ENCODE data around the gene STARD9.

Gene STARD9

DNA sequence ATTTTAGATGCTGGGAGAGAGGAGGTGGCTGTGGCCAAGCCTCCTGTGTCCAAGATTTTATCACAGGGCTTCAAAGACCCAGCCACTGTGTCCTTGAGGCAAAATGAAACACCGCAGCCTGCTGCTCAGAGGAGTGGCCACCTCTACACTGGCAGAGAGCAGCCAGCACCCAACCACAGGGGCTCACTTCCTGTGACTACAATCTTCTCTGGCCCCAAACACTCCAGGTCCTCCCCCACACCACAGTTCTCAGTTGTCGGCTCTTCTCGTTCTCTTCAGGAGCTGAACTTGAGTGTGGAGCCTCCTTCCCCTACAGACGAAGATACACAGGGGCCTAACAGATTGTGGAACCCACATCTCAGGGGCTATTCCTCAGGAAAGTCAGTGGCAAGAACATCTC is 115.9 kb downstream of the STARD9 start:
- no peaks in the 10 kb centered on the region for H3K27me3 Mint-ChIP-seq
- H3K9me3 Mint-ChIP-seq (ENCODE audit: low read depth): no peaks in the 10 kb centered on the region
- no peak overlapping the region for H3K4me3 Mint-ChIP-seq
- no peaks in the 10 kb centered on the region for H3K4me1 Mint-ChIP-seq (ENCODE audit: low read depth)
- no peak overlapping the region for H3K27ac Mint-ChIP-seq
- peaks cover 4% of the 10 kb centered on the region for H3K36me3 Mint-ChIP-seq

DNA sequence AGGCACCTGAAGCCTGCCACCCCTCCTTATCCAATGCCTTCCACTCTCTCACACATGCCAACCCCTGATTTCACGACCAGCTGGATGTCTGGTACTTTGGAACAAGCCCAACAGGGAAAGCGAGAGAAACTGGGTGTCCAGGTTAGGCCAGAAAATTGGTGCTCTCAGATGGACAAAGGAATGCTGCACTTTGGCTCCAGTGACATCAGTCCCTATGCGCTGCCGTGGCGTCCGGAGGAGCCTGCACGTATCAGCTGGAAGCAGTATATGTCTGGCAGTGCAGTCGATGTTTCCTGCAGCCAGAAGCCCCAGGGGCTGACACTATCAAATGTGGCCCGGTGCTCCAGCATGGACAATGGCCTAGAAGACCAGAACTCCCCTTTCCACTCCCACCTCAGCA is 116.4 kb downstream of the STARD9 start:
- no peaks in the 10 kb centered on the region for H3K9me3 Mint-ChIP-seq (ENCODE audit: low read depth)
- peaks cover 7% of the 10 kb centered on the region for H3K36me3 Mint-ChIP-seq
- no peak overlapping the region for H3K4me3 Mint-ChIP-seq
- H3K4me1 Mint-ChIP-seq (ENCODE audit: low read depth): no peaks in the 10 kb centered on the region
- no peak overlapping the region for H3K27ac Mint-ChIP-seq
- no peaks in the 10 kb centered on the region for H3K27me3 Mint-ChIP-seq

DNA sequence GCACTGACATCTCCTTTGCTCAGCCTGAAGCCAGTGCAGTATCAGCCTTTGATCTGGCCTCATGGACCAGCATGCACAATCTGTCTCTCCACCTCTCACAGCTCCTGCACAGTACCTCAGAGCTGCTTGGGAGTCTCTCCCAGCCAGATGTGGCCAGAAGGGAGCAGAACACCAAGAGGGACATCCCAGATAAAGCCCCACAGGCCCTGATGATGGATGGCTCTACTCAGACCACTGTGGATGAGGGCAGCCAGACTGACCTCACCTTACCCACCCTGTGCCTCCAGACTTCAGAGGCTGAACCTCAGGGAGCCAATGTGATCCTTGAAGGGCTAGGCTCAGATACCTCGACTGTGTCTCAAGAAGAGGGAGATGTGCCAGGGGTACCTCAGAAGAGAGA is 117.1 kb downstream of the STARD9 start:
- Mint-ChIP-seq H3K9me3 (ENCODE audit: low read depth) (no peaks in the 10 kb centered on the region), H3K36me3 (peaks cover 3% of the 10 kb centered on the region), H3K4me3 (no peak overlapping the region), H3K27ac (no peak overlapping the region), H3K27me3 (no peaks in the 10 kb centered on the region), H3K4me1 (ENCODE audit: low read depth) (no peaks in the 10 kb centered on the region)

DNA sequence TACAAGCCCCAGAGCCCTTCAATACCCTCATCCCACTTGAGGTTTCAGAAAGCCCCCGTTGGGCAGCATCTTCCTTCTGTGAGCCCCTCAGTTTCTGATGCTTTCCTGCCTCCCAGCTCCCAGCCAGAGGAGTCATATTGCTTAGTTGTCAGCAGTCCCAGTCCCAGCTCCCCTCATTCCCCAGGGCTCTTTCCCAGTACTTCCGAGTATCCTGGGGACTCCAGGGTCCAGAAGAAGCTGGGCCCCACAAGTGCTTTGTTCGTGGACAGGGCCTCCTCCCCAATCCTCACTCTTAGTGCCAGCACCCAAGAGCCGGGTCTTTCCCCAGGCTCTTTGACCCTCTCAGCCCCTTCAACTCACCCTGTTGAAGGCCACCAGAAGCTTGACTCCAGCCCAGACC is 117.6 kb downstream of the STARD9 start:
- H3K27ac Mint-ChIP-seq: no peak overlapping the region

DNA sequence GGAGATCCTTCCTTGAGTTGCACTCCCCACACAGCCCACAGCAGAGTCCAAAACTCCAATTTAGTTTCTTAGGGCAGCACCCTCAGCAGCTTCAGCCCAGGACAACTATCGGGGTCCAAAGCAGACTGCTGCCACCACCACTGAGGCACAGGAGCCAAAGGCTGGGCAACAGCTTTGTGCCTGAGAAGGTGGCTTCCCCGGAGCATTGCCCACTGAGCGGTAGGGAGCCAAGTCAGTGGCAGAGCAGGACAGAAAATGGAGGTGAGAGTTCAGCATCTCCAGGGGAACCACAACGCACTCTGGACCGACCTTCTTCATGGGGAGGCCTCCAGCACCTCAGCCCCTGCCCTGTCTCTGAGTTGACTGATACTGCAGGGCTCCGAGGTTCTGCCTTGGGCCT is 118.1 kb downstream of the STARD9 start:
- Mint-ChIP-seq H3K36me3 (peaks cover 3% of the 10 kb centered on the region), H3K27me3 (no peaks in the 10 kb centered on the region)

More for the DNA sequence above, 117.6 kb downstream of the STARD9 start:
- Mint-ChIP-seq H3K4me1 (ENCODE audit: low read depth) (no peaks in the 10 kb centered on the region), H3K27me3 (no peaks in the 10 kb centered on the region), H3K4me3 (no peak overlapping the region), H3K36me3 (peaks cover 3% of the 10 kb centered on the region), H3K9me3 (ENCODE audit: low read depth) (no peaks in the 10 kb centered on the region)

DNA sequence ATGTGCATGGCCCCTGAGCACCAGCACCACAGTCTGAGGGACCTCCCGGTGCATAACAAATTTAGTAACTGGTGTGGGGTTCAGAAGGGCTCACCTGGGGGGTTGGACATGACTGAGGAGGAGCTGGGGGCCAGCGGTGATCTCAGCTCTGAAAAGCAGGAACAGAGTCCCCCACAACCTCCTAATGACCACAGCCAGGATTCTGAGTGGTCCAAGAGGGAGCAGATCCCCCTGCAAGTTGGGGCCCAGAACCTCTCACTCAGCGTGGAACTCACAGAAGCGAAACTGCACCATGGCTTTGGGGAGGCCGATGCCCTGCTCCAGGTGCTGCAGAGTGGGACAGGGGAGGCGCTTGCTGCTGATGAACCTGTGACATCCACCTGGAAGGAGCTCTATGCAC is 118.5 kb downstream of the STARD9 start:
- H3K4me1 Mint-ChIP-seq (ENCODE audit: low read depth): no peaks in the 10 kb centered on the region
- peaks cover 3% of the 10 kb centered on the region for H3K36me3 Mint-ChIP-seq
- no peak overlapping the region for H3K4me3 Mint-ChIP-seq
- no peaks in the 10 kb centered on the region for H3K27me3 Mint-ChIP-seq
- no peaks in the 10 kb centered on the region for H3K9me3 Mint-ChIP-seq (ENCODE audit: low read depth)
- no peak overlapping the region for H3K27ac Mint-ChIP-seq

More for the DNA sequence above, 118.1 kb downstream of the STARD9 start:
- Mint-ChIP-seq H3K9me3 (ENCODE audit: low read depth) (no peaks in the 10 kb centered on the region), H3K27ac (no peak overlapping the region), H3K4me3 (no peak overlapping the region), H3K4me1 (ENCODE audit: low read depth) (no peaks in the 10 kb centered on the region)

DNA sequence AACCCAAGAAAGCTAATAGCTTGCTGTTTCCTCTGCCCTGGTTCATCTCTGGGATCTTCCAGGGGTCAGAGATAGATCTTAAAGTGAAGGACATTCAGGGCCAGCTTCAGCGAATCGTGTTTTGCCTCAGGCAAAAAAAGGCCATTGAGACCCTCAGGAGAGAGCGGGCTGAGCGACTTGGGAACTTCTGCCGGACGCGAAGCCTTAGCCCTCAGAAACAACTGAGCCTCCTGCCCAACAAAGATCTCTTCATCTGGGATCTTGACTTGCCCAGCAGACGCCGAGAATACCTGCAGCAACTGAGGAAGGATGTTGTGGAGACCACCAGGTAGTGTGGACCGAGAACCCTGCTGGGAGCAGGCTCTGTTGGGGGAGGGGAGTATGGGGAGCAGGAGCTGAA is 119.0 kb downstream of the STARD9 start:
- H3K36me3 Mint-ChIP-seq: peaks cover 3% of the 10 kb centered on the region
- no peaks in the 10 kb centered on the region for H3K9me3 Mint-ChIP-seq (ENCODE audit: low read depth)
- no peaks in the 10 kb centered on the region for H3K27me3 Mint-ChIP-seq
- no peak overlapping the region for H3K4me3 Mint-ChIP-seq
- H3K4me1 Mint-ChIP-seq (ENCODE audit: low read depth): no peaks in the 10 kb centered on the region
- H3K27ac Mint-ChIP-seq: no peak overlapping the region

DNA sequence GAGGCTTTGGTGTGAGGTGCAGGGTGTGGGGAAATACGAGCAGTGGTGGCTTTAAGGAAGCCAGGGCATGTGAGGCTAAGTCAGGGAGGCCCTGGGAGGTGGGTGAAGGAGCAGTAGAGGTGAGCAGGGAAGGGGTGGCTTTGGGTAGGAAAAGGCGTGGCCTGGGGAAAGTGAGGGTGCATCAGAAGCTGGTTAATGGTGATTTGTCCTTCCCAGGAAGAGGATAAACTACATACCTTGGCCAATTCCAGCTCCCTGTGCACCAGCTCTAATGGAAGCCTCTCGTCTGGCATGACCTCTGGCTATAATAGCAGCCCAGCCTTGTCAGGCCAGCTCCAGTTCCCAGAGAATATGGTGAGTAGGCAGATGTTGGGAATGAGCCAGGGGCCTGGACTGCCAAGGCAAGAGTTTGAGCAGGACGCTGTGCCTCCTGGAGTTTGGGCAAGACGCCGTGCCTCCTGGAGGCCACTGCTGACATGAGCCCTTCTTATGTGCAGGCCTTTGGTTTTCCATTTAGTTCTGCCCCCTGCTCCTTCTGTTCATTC is 120.2 kb downstream of the STARD9 start:
- H3K27ac Mint-ChIP-seq: no peak overlapping the region
- H3K4me1 Mint-ChIP-seq (ENCODE audit: low read depth): no peaks in the 10 kb centered on the region
- peaks cover 5% of the 10 kb centered on the region for H3K36me3 Mint-ChIP-seq
- no peaks in the 10 kb centered on the region for H3K27me3 Mint-ChIP-seq
- no peak overlapping the region for H3K4me3 Mint-ChIP-seq
- no peaks in the 10 kb centered on the region for H3K9me3 Mint-ChIP-seq (ENCODE audit: low read depth)

DNA sequence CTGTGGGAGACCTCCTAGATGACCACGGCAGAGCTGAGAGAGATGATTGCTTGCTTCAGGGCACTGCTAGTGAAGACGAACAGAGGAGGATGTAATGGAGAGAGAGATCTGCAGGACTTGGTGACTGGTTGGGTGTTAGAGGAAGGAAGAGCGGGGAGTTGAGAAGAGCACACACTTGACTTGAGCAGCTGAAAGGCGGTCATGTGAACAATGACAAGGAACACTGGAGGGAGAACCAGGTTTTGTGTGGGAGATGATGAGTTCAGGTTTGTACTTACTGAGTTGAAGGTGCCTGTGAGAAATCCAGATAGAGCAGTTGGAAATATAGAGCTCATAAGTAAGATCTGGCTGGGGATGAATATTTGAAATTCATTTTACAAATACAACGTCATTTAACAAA is 121.2 kb downstream of the STARD9 start:
- H3K27me3 Mint-ChIP-seq: no peaks in the 10 kb centered on the region
- H3K36me3 Mint-ChIP-seq: peaks cover 5% of the 10 kb centered on the region
- no peak overlapping the region for H3K27ac Mint-ChIP-seq
- H3K9me3 Mint-ChIP-seq (ENCODE audit: low read depth): no peaks in the 10 kb centered on the region
- H3K4me1 Mint-ChIP-seq (ENCODE audit: low read depth): no peaks in the 10 kb centered on the region
- H3K4me3 Mint-ChIP-seq: no peak overlapping the region

DNA sequence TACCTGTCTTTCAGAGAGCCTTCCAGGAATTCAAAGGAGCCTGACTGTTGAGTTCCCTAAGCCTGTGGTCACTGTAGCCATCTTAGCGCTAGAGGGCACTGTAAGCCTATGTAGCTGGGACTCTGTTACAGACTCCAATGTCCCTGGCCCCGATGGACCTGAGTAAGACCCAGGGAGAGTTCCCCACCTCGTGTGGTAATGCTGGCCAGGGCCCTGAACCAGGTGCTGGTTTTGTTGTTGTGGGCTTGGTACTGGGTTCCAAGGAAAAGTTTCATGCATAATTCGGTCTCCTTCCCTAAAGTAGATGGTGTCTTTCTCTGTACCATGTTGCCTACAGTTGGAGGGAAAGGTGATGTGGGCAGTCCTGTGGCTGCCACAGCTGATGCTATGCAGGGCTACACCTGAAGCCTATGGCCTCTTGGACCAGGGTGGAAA is 129.1 kb downstream of the STARD9 start:
- H3K9me3 Mint-ChIP-seq (ENCODE audit: low read depth): no peaks in the 10 kb centered on the region
- H3K27ac Mint-ChIP-seq: no peak overlapping the region
- no peaks in the 10 kb centered on the region for H3K27me3 Mint-ChIP-seq
- H3K4me3 Mint-ChIP-seq: no peak overlapping the region
- H3K4me1 Mint-ChIP-seq (ENCODE audit: low read depth): no peaks in the 10 kb centered on the region
- H3K36me3 Mint-ChIP-seq: peaks cover 2% of the 10 kb centered on the region

DNA sequence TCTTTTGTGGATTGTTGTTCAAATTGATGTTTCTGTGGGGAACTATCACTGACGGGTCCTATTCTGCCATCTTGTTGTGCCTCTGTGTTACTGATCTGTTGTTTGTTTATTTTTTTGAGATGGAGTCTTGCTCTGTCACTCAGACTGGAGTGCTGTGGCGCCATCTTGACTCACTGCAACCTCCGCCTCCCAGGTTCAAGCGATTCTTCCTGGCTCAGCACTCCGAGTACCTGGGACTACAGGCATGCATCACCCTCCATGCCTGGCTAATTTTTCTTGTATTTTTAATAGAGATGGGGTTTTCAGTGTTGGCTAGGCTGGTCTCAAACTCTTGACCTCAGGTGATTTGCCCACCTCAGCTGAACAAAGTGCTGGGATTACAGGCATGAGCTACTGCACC is 129.9 kb downstream of the STARD9 start:
- H3K4me1 Mint-ChIP-seq (ENCODE audit: low read depth): no peaks in the 10 kb centered on the region
- no peaks in the 10 kb centered on the region for H3K9me3 Mint-ChIP-seq (ENCODE audit: low read depth)
- H3K36me3 Mint-ChIP-seq: no peaks in the 10 kb centered on the region
- no peak overlapping the region for H3K27ac Mint-ChIP-seq
- H3K4me3 Mint-ChIP-seq: no peak overlapping the region
- no peaks in the 10 kb centered on the region for H3K27me3 Mint-ChIP-seq

DNA sequence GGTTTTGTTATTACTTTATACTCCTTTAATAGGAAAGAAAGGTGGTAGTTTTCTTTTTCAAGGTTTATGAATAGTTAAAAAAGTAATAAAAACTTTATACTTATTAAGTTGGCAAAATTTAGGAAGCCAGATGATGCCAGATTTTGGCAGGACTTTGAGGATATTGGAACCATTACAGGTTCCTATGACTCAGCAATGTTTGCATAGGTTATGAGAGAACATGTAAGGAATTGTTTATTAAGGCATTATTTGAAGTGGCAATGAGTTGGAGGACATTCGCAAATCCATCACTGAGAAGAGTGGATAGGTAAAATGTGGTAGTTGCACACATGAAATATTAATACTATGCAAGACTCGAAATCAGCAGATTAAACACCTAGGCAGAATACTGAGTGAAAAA is 131.7 kb downstream of the STARD9 start:
- H3K27me3 Mint-ChIP-seq: no peaks in the 10 kb centered on the region
- H3K36me3 Mint-ChIP-seq: no peaks in the 10 kb centered on the region
- no peak overlapping the region for H3K4me3 Mint-ChIP-seq
- no peak overlapping the region for H3K27ac Mint-ChIP-seq
- H3K4me1 Mint-ChIP-seq (ENCODE audit: low read depth): no peaks in the 10 kb centered on the region
- no peaks in the 10 kb centered on the region for H3K9me3 Mint-ChIP-seq (ENCODE audit: low read depth)

DNA sequence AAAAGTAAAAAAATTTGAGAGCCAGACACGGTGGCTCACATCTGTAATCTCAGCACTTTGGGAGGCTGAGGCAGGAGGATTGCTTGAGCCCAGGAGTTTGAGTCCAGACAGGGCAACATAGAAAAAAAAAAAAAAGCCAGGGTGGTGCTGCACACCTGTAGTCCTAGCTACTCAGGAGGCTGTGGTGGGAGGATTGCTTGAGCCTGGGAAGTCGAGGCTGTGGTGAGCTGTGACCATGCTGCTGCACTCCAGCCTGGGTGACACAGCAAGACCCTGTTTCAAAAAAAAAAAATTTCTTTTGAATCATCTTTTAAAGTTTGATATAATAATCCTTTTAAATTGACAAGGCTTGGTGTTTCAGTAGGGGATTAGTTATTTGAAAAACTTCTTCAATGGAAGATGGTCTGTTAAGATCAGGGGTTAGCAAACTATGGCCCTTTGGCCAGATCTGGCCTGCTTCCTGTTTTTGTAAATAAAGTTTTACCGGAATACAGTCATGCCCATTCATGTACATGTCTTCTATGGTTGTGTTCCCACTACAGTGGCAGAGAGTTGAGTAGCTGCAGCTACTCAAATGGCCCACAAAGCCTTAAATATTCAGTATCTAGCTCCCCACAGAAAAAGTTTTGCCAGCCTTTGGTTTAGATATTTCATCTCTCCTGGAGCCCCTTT is 132.6 kb downstream of the STARD9 start:
- Mint-ChIP-seq H3K27ac (no peak overlapping the region), H3K9me3 (ENCODE audit: low read depth) (no peaks in the 10 kb centered on the region), H3K4me1 (ENCODE audit: low read depth) (no peaks in the 10 kb centered on the region)

DNA sequence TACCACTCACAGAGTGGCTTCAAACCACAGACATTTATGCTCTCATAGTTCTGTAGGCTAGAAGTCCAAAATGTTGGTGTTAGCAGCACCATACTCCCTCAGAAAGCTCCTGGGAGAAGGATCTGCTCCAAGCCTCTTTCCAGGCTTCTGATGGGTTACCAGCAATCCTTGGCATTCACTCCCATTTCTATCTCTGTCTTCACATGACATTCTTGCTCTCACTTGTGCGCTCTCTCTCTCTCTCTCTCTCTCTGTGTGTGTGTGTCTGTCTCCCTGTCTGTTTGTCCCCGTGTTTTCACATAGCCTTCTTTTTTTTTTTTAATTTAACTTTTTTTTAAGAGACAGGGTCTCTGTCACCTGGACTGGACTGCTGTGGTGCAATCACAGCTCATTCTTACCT is 135.3 kb downstream of the STARD9 start:
- Mint-ChIP-seq H3K9me3 (ENCODE audit: low read depth) (no peaks in the 10 kb centered on the region), H3K4me3 (no peak overlapping the region), H3K4me1 (ENCODE audit: low read depth) (no peaks in the 10 kb centered on the region), H3K27me3 (no peaks in the 10 kb centered on the region), H3K27ac (no peak overlapping the region), H3K36me3 (no peaks in the 10 kb centered on the region)

More for the DNA sequence above, 132.6 kb downstream of the STARD9 start:
- H3K36me3 Mint-ChIP-seq: no peaks in the 10 kb centered on the region
- H3K27me3 Mint-ChIP-seq: no peaks in the 10 kb centered on the region
- H3K4me3 Mint-ChIP-seq: no peak overlapping the region

DNA sequence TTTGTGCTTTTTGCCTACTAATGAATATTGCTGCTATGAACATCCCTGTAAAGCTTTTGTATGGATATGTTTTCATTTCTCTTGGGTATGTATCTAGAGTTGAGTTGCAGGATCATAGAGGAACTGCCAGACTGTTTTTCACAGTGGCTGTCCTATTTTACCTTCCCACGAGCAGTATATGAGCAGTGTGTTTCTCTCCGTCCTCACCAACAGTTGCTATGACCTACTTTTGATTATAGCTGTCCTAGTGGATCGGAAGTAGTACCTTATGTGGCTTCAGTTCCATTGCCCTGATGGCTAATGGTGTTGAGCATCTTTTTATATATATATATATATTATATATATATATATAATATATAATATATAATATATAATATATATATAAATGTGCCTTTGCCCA is 136.3 kb downstream of the STARD9 start:
- H3K36me3 Mint-ChIP-seq: no peaks in the 10 kb centered on the region
- H3K27me3 Mint-ChIP-seq: no peaks in the 10 kb centered on the region
- H3K4me3 Mint-ChIP-seq: no peak overlapping the region
- H3K27ac Mint-ChIP-seq: no peak overlapping the region
- H3K4me1 Mint-ChIP-seq (ENCODE audit: low read depth): no peaks in the 10 kb centered on the region
- no peaks in the 10 kb centered on the region for H3K9me3 Mint-ChIP-seq (ENCODE audit: low read depth)

DNA sequence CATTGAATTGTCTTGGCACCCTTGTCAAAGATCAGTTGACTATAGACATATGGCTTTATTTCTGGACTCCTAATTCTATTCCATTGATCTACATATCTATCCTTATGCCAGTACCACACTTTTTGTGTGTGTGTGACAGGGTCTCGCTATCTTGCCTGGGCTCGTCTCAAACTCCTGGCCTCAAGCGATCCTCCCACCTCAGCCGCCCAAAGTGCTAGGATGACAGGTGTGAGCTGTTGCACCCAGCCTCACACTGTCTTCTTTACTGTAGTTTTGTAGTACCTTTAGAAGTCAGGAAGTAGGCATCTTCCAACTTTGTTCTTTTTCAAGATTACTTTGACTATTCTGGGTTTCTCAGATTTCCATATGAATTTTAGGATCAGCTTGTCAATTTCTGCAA is 137.2 kb downstream of the STARD9 start:
- Mint-ChIP-seq H3K27ac (no peak overlapping the region), H3K4me1 (ENCODE audit: low read depth) (no peaks in the 10 kb centered on the region), H3K36me3 (no peaks in the 10 kb centered on the region), H3K9me3 (ENCODE audit: low read depth) (no peaks in the 10 kb centered on the region), H3K4me3 (no peak overlapping the region), H3K27me3 (no peaks in the 10 kb centered on the region)
